Coronary artery (tissue), 2 donors: ENCODE results near the gene ATP13A3.

Experiments
- DNase-seq: peaks from one replicate; pipeline ENCODE4 v3.0.0-alpha.2; 2017; ENCODE audit warnings: low spot score
- H3K27ac ChIP-seq, 2 donors: fragments of 200-600 bp; sonication (generic); one replicate each; pipeline ENCODE4 v1.5.1; 2016 to 2019
- H3K4me3 ChIP-seq: fragments of 200-600 bp; sonication (generic); 2 replicates; pipeline ENCODE4 v1.5.1; 2016; ENCODE audit warnings: mild to moderate bottlenecking, moderate library complexity
- TF ChIP-seq, protein P1 (sequence below): fragments of 200-600 bp; sonication (generic); IDR thresholded peaks from one replicate; pipeline ENCODE4 v1.5.1; 2019; ENCODE audit warnings: antibody characterized with exemption

The ATP13A3 gene

DNA sequence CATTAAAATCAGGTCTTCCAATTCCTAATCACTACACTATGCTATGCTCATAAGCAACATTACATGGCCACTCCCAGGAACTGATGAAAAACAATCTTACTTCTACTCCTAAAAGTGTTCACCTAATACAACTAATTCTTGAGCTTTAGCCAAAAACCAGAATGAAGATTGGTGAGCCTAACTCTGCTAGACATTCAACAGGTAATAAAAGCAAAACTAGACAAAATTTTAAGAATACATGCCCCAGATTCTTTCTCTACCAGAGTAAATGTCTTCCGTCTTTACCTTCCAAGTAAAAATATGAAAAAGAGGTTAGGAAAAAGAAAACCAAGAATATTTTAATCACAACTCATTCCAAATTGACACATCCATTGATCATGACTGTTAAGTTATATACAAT, 31.3 kb downstream of the ATP13A3 start:
- DNase-seq, result no peak
- TF ChIP-seq, protein P1, sequence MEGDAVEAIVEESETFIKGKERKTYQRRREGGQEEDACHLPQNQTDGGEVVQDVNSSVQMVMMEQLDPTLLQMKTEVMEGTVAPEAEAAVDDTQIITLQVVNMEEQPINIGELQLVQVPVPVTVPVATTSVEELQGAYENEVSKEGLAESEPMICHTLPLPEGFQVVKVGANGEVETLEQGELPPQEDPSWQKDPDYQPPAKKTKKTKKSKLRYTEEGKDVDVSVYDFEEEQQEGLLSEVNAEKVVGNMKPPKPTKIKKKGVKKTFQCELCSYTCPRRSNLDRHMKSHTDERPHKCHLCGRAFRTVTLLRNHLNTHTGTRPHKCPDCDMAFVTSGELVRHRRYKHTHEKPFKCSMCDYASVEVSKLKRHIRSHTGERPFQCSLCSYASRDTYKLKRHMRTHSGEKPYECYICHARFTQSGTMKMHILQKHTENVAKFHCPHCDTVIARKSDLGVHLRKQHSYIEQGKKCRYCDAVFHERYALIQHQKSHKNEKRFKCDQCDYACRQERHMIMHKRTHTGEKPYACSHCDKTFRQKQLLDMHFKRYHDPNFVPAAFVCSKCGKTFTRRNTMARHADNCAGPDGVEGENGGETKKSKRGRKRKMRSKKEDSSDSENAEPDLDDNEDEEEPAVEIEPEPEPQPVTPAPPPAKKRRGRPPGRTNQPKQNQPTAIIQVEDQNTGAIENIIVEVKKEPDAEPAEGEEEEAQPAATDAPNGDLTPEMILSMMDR, result no peak
- Histone ChIP-seq H3K27ac (no peak overlapping the region), H3K4me3 (no peak overlapping the region)

DNA sequence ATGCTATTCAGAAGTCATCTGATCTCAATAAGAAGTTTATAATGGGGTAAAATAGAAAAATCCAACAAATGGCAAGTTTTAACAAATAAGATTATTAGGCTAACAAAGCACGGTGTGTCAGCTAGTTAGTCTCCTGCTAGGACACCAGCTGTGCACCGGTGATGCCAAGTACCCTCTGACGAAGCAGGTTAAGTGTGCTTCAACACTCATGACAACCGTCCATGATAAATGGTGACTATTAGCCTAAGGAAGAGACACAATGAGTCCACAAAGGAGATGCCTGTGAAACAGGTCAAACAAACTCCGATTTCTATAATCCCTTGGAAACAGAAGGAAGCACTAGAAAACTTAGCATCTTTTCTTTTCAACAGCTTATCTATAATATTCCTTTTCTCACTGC, 36.5 kb downstream of the ATP13A3 start:
- H3K27ac ChIP-seq, result no peak overlapping the region
- TF ChIP-seq, protein P1, result no peak
- no peak overlapping the region for H3K4me3 ChIP-seq
- no peak for DNase-seq

DNA sequence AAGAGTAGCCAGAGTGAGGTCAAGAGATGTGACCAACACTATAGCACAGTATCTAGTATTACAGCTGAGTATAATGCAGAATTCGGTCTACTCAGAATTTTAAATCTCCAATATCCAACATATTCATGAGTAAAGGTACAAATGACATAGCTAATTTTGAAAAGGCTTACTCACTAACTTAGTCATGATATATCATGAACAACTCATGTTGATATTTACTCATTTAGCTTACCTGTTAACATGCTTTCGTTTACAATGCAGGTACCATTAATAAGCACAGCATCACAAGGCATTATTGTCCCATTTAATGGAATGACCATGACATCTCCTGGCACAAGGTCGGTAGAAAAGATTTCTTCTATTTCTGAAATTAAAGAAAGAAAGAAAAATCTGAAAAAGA, 36.9 kb downstream of the ATP13A3 start:
- TF ChIP-seq, protein P1, result no peak
- DNase-seq, result no peak
- H3K27ac ChIP-seq, result no peak overlapping the region
- H3K4me3 ChIP-seq, result no peak overlapping the region

DNA sequence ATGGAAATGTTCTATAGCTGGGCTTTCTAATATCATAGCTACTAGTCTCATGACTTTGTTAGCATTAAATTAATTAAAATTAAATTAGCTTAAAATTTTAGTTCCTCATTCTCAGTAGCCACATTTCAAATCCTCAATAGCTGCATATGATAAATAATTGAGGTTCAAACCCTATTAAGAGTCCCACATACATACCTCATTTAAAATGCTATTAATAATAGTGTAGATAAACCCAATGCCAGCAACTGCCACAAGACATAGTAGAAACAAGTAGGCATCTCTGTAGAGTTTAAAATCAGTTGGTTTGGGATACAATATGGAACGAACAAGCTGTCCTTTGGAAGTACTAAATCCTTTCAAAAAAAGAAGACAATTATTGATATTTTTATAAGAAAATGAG, 39.1 kb downstream of the ATP13A3 start:
- H3K27ac ChIP-seq, result no peak overlapping the region

DNA sequence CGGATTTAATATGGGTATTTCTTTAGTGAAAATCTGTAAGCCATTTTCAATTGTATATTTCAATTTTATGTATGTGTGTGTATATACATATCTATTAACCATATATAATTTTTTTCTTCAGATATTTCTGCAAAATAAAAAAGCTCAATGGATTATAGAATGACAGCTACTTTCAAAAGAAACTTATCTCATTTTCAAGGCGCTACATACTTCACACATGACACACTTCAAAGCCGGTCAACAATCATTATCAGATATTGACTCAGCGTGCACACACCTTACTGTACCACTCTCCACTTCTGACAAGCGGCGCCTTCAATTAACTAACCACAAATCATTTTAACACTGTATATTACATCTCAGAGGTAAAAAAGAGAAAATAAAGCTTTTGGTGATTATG, 39.6 kb downstream of the ATP13A3 start:
- no peak for DNase-seq
- H3K27ac ChIP-seq, result no peak overlapping the region
- no peak overlapping the region for H3K4me3 ChIP-seq
- TF ChIP-seq, protein P1, result no peak

More for the DNA sequence above, 39.1 kb downstream of the ATP13A3 start:
- TF ChIP-seq, protein P1, result no peak
- H3K4me3 ChIP-seq, result no peak overlapping the region
- no peak for DNase-seq

DNA sequence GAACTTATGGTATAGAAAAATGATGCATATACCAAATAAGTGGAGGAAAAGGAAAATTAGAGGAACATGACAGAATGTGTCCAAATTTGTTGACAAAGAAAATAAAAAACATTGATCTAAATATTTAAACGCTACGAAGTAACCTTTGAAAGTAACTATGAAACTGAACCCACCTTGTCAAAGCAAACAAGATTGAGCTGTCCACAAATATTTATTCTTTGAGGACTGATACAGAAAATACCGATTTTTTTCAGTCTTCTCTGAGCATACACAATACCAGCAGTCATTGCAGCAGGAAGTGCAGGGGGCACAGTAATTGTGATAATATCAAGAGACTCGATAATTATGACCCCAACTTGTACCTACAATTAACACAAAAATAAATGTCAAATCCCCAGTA, 40.0 kb downstream of the ATP13A3 start:
- Histone ChIP-seq H3K4me3 (no peak overlapping the region), H3K27ac (no peak overlapping the region)
- no peak for DNase-seq
- TF ChIP-seq, protein P1, result no peak

DNA sequence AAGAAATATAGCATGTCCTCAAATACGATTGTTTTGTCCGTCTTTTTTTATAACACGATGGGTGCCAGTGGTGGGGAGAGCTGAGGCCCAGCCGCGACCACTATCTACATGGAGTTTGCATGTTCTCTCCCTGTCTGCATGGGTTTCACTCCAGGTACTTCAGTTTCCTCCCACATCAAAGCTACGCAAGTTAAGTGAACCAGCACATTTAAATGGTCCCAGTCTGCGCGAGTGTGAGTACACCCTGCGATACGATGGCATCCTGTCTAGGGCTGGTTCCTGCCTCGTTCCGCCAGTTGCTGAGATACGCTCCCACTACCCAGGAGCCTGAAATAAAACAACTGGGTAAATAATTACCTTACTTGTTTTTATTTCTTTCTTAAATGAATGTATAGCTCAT, 40.6 kb downstream of the ATP13A3 start:
- no peak overlapping the region for H3K27ac ChIP-seq
- no peak for DNase-seq
- TF ChIP-seq, protein P1, result no peak
- no peak overlapping the region for H3K4me3 ChIP-seq
